ENCODE measurements around the gene CDC42BPA.
A peak's percentile ranks its signal among the peaks of the same experiment; 100 is the strongest.
"Not testable (repeated sequence)": the region's sequence is repeated elsewhere in the genome, so short reads cannot be mapped to it uniquely, and the experiment has no call there.

Gene CDC42BPA

GRCh38 chr1:227261501-227261900, 56.8 kb downstream of the CDC42BPA start:
- DNase-seq, result no peak

GRCh38 chr1:227260433-227260832, 57.9 kb downstream of the CDC42BPA start:
- DNase-seq, result no peak

- no peak for DNase-seq
These were observed 60.3 kb downstream of the CDC42BPA start for GRCh38 chr1:227257964-227258363.

GRCh38 chr1:227255086-227255732, 63.1 kb downstream of the CDC42BPA start:
- DNase-seq, result no peak

- DNase-seq, result no peak
These were observed 65.2 kb downstream of the CDC42BPA start for GRCh38 chr1:227253065-227253464.

GRCh38 chr1:227245613-227246320, 72.5 kb downstream of the CDC42BPA start:
- no peak for DNase-seq

GRCh38 chr1:227244339-227245118, 73.8 kb downstream of the CDC42BPA start:
- no peak for DNase-seq

GRCh38 chr1:227242811-227243682, 75.2 kb downstream of the CDC42BPA start:
- DNase-seq, result no peak

- no peak for DNase-seq
These were observed 77.3 kb downstream of the CDC42BPA start for GRCh38 chr1:227240983-227241382.

- peak in 9 of 51 donors; percentile 4 to 56 (median 9) for DNase-seq
These were observed 83.3 kb downstream of the CDC42BPA start for GRCh38 chr1:227234998-227235405.

GRCh38 chr1:227231128-227231527, 87.2 kb downstream of the CDC42BPA start:
- DNase-seq, result not testable (repeated sequence)

GRCh38 chr1:227228201-227228600, 90.1 kb downstream of the CDC42BPA start:
- DNase-seq, result no peak

- no peak for DNase-seq
These were observed 90.5 kb downstream of the CDC42BPA start for GRCh38 chr1:227227761-227228160.

GRCh38 chr1:227225715-227226346, 92.5 kb downstream of the CDC42BPA start:
- no peak for DNase-seq

GRCh38 chr1:227223171-227223806, 95.0 kb downstream of the CDC42BPA start:
- no peak for DNase-seq

- DNase-seq, result no peak
These were observed 98.5 kb downstream of the CDC42BPA start for GRCh38 chr1:227219715-227220292.

GRCh38 chr1:227218870-227219573, 99.3 kb downstream of the CDC42BPA start:
- no peak for DNase-seq

GRCh38 chr1:227215863-227216510, 102.3 kb downstream of the CDC42BPA start:
- no peak for DNase-seq

- DNase-seq, result no peak
These were observed 104.1 kb downstream of the CDC42BPA start for GRCh38 chr1:227214207-227214606.
